Fibroblast of gingiva (primary cell): ENCODE results near the gene ZNF140.
A peak's percentile ranks its signal among the peaks of the same experiment; 100 is the strongest.

ENCODE experiments used
- DNase-seq: peaks from one replicate; pipeline ENCODE4 v3.0.0-alpha.2; 2011; ENCODE audit warnings: low read depth

ZNF140 gene

DNA sequence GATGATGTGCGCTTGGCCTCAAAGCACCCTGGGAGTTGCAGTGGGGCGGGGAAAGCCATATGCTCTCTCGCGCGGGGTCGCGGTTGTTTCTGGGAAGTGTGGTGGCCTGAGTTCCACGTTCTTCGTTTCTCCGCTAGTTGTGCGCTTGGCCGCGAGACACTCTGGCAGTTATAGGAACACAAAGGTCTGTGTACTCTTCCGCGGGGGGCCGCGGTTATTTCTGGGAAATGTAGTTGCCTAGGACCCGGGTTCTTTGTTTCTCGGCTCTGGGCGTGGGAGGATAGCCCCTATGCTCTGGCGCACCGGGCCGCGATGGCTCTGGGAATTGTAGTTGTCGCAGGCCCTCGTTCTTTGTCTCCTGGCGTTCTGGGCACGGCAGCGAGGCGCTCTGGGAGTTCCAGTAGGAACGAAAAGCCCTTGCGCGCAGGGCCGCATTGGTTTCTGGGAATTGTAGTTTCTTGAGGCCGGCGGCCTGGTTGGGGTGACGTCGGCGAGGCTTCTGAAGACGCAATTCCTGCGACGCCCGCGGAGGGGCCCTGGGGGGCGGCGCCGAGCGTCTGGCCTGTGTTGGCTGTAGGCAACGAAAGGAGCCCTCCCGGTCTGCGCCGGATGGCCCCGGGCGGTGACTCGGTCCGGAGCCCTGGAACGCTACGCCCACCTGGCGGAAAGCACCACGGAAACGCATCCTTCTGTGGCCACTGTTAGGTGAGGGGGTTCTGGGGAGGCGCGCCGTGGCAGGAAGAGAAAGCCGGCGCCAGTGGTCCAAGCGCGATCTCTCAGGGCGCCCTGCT, at the start of gene ZNF140:
Gene ZNF140 (plus strand): TSS at position 556 of the 791 bp plus-strand sequence. CDS start 398 bp downstream, outside the sequence.
- DNase-seq, result peak; percentile 98

GRCh38 chr12:133037207-133038005, 43.3 kb upstream of the ZNF140 start, which contains the start of gene ZNF84:
TSS of gene ZNF84 (plus strand) at chr12:133037509. CDS start at chr12:133041468, 3,959 bp downstream.
- DNase-seq, result peak; percentile 99

DNA sequence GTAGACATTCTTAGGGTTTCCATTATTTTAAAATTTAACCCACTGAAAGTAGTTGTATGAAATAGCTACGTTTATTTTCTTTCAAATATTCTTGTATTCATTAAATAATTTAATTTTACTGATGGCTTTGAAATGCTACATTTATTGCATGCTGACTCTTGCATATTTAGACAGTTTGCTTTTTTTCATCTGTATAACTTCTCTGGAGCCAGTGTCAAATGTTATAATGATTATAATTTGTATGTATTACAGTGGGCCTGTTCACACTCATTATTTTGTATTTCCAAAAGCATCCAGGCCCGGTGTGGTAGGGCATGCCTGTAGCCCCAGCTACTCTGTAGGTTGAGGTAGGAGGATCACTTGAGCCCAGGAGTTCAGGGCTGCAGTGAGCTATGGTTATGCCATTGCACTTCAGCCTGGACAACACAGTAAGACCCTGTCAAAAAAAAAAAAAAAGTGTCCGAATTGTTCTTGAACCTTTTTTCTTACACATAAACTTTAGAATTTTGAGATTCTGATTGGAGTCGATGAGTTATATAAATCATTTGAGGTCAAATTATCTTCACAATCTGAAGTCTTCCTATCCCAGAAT, 42.5 kb upstream of the ZNF140 start:
- DNase-seq, result no peak

DNA sequence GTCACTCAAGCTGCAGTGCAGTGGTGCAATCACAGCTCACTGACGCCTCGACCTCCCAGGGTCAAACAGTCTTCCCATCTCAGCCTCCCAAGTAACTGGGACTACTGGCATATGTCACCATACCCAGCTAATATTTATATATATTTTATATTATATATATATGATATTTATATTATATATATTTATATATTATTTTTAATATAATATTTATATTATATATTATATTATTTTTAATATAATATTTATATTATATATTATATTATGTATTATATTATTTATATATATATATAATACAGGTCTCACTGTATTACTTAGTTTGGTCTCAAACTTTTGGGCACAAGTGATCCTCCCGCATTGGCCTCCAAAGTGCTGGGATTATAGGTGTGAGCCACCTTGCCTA, 34.0 kb upstream of the ZNF140 start:
- no peak for DNase-seq

- no peak for DNase-seq
Observed at GRCh38 chr12:133057446-133057845, 23.3 kb upstream of the ZNF140 start.

DNA sequence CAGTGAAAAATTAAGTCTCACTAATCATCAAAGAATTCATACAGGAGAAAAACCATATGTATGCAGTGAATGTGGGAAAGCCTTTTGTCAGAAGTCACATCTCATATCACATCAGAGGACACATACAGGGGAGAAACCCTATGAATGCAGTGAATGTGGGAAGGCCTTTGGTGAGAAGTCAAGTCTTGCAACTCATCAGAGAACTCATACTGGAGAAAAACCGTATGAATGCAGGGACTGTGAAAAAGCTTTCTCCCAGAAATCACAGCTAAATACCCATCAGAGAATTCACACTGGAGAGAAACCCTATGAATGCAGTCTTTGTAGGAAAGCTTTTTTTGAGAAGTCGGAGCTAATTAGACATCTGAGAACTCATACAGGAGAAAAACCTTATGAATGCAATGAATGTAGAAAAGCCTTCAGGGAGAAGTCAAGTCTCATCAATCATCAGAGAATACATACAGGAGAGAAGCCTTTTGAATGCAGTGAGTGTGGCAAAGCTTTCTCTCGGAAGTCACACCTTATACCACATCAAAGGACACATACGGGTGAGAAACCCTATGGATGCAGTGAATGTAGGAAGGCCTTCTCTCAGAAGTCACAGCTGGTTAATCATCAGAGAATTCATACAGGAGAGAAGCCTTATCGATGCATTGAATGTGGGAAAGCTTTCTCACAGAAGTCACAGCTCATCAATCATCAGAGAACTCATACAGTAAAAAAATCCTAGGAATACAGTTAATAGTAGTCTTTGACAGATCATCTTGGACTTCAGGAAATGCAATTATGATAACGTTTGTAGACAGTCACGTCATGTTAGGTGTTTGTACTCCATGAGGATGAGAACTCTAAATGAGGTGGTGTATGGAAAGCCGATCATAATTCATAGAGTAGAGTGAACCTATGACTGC, 22.3 kb upstream of the ZNF140 start:
- DNase-seq, result no peak

DNA sequence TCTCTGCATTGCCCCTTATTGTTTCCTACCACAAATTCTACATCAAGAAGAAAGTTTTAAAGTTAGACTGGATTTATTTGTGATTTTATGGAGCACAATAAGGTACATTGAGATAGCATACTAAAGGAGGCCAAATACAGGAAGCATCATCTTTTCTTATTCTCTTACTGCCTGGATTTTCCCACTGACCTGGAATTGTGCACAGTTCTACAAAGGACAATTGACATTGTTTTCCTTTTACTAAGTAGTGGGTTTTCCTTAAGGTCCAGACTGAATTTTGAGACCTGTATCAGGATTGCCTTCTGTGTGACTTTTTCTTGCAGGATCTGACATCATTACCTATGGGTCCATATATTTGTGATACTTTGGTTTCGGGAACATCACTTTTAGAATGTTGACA, 18.8 kb upstream of the ZNF140 start:
- no peak for DNase-seq

DNA sequence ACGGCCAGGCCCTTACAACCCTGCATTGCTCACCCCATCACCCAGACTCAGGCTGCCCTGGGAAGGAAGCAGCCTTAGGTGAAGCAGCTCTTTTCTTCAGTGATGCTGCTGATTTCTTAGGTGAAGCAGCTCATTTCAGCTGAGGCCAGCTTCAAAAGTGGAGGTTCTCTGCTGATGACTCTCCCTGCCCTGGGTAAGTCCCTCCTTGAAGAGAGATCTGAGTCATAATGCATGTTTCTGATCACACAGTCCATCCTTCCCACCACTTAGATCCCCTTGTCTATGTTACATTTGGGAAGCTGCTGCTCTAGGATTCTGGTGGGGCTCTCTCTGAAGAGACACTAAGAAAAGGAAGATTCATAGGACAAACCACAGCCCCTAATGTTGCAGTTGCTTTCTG, 17.2 kb upstream of the ZNF140 start:
- no peak for DNase-seq

DNA sequence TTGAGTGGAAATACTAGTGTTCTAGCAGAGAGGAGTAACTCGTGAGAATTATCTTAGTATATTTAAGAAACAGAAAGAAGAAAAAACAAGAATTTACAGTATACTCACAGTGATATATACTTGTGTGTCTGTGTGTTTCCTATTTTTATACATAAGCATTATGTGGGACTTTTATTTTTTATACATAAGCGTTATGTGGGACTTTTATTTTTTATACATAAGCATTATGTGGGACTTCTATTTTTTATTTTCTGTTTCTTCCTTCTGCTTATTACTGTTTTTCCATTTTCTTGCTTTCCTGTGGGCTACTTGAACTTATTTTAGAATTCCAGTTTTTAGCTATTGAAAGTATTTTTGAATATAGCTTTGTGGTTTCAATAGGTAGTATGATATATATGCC, 6.9 kb upstream of the ZNF140 start:
- no peak for DNase-seq

GRCh38 chr12:133080026-133080367, 726 bp upstream of the ZNF140 start:
- peak; percentile 100 for DNase-seq

DNA sequence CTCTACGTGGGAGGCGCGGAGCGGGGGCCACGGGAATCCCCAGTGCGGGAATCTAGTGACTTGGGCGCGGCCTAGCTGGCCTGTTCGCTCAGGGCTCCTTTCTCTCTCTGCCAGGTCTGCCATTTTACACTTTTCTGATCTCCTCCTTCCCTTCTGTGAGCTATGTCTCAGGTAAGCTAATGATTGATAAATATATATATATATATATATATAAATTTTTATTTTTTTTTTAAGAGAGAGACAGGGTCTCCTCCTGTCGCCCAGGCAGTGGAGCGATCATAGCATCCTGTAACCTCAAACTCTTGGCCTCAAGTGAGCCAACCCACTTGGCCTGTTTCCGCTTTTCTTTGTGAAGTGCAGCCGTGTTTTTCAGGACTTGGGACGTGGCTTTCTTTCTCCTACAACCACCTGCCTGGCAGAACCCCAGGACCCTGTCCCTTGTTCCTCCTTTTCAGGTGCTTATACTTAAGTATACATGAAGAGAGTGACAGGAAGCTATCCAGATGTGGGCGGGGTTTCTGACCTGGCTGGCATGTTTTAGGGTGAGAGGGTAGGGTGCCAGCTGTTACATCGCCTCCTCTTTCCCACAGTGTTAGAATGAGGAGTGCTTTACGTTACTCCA, 547 bp downstream of the ZNF140 start:
- DNase-seq, result no peak

GRCh38 chr12:133083345-133083744, 2.6 kb downstream of the ZNF140 start:
- no peak for DNase-seq

- no peak for DNase-seq
Observed at GRCh38 chr12:133105620-133106019, 24.9 kb downstream of the ZNF140 start.

- peak; percentile 2 for DNase-seq
Observed at GRCh38 chr12:133106253-133106652, 25.5 kb downstream of the ZNF140 start.

DNA sequence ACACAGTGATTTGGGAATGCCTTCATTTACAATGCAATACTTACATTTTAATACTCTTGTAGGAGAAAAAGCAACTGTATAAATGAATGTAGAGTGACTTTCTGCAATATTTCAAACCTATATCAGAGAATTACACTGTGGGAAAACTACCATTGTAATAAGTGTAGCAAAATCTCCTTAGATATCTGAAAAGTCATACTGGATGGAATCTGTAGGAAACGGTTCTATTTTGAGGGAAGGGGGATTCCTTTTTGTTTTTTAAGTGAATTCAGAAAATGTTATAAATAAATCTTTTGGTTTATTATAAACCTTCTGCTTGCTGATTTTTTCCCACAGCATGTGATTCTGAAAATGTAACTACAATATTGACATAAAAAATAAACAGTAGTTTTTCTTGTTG, 26.4 kb downstream of the ZNF140 start:
- no peak for DNase-seq

DNA sequence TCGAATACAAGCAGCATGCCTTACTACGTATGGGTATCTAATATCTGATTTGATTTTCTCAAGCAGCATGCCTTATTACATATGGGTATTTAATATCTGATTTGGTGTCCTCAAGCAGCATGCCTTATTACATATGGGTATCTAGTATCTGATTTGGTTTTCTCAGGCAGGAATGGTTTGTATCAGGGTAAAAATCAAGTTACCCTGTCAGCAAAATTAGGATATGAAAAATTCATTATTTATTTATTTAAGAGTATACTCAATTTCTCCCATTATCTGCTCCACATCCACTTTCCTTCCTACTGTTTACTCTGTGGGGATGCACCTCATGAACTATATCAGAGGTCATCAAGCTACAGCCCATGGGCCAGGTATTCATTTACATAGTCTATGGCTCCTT, 27.4 kb downstream of the ZNF140 start:
- DNase-seq, result no peak

DNA sequence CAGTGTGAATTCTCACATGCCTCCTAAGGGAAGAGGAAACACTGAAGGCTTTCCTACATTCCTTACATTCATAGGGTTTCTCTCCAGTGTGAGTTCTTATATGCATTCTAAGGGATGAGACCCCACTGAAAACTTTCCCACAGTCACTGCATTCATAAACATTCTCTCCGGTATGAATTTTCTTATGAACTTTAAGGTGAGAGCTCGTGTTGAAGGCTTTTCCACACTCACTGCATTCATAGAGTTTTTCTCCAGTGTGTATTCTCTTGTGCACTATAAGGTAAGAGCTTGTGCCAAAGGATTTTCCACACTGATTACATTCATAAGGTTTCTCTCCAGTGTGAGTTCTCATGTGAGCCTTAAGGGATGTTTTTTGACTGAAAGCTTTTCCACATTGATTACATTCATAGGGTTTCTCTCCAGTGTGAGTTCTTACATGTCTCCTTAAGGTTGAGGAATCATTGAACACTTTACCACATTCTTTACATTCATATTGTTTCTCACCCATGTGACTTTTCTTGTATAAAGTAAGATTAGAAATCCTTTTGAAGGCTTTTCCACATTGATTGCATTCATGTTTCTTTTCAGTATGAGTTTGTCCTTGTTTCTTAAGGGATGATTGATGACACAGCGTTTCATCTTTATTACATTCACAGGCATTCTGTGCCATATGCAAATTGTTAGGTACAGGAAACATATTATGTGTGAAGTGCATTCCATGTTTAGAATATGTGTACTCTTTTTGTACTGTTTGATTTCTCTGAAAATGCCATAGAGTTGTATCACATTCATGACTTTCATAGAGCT, 39.9 kb downstream of the ZNF140 start:
- no peak for DNase-seq

DNA sequence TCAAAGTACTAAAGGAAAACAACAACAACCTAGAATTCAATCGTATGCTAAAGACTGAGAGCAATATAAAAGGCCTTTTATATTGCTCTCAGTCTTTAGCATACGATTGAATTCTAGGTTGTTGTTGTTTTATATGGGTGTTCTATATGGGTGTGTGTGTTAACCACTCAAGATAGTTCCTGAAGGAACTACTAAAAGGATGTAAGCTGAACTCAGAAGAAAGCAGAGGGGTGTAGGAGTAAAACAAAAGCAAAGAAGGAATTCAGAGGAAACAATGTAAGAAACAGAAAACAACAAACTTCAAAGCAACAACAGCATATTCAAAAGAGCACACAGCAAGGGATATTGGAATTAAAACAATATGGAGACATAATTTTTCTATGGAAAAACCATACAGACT, 44.0 kb downstream of the ZNF140 start:
- no peak for DNase-seq

- DNase-seq, result peak; percentile 25
Observed at GRCh38 chr12:133129368-133130037, 48.8 kb downstream of the ZNF140 start.
